ENCODE results near the gene ZSCAN5B.

GRCh38 chr19:56211718-56212117 lies 14.1 kb upstream of the ZSCAN5B start:
- TF ChIP-seq CTCF (IDR thresholded peaks at IDR 0.05; ENCODE audit: insufficient read depth, low read length, poor library complexity, severe bottlenecking) (no peak), EZH2phosphoT487 (conservative IDR thresholded peaks at IDR 0.05; ENCODE audit: low read length) (no peak)

All from SU-DHL-6 (cell line).